MV-4-11 (cell line): ENCODE data around the gene FAM168A.

ENCODE experiments used
- DNase-seq: peaks from one replicate; lab custom pipeline; 2025; lab: John Stamatoyannopoulos, UW

Gene FAM168A

GRCh38 chr11:73367482-73368024 is 230.4 kb downstream of the FAM168A start:
- DNase-seq: no peak

DNA sequence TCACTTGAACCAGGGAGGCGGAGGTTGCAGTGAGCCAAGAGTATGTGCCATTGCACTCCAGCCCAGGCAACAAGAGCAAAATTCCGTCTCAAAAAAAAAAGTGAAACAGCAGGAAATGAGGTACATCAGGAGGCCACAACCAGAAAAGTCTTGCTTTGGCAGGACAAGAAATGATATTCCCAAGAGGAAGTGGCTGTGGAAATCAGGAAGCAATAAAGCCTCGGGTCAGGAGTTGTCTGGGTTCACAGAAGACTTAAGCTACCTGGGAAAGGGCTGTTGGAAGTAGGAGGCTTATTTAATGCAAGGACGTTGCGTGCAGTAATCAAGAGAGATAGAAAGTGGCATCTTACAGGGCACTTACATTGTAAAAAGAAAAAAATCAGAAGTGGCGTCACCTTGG is 231.0 kb downstream of the FAM168A start:
- DNase-seq: no peak

DNA sequence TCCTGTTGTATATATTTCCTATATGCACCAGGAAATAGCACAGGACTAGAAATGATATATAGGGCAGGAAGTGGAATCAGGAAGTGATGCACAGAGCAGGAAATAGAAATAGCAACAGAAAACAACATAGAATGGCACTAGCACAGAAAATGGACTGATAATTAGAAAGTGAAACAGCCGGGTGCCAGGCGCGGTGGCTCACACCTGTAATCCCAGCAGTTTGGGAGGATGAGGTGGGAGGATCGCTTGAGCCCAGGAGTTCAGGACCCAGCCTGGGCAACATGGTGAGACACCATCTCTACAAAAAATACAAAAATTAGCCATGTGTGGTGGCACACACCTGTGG is 231.7 kb downstream of the FAM168A start:
- DNase-seq: peak; percentile 27

DNA sequence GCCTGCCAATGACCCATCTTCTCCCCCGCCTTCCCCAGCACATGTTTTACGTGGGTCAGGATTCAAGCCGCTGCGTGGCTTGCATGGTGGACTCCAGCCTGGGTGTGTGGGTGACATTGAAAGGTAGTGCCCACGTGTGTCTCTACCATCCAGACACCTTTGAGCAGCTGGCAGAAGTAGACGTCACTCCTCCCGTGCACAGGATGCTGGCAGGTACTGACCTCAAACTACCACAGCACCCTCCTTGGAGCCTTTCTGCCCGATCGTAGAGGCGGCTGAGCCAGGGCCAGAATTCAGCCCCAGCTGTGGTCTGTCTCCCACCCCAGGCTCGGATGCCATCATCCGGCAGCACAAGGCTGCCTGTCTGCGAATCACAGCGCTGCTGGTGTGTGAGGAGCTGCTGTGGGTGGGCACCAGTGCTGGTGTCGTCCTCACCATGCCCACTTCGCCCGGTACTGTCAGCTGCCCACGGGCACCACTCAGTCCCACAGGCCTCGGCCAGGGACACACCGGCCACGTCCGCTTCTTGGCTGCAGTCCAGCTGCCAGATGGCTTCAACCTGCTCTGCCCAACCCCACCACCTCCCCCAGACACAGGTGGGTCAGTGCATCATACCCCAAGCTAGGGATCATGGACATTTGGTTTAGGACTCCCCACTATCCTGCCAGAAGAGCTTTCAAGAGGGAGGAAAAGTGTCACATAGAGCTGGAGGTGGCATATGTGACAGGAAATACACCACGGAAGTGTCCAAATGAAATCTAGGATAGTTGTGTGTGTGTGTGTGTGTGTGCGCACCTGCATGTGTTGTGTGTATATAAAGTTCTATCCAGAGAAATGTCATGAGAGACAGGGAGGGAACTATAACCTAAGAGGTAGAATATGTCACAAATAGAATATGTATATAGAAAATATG is 232.3 kb downstream of the FAM168A start:
- DNase-seq: no peak

DNA sequence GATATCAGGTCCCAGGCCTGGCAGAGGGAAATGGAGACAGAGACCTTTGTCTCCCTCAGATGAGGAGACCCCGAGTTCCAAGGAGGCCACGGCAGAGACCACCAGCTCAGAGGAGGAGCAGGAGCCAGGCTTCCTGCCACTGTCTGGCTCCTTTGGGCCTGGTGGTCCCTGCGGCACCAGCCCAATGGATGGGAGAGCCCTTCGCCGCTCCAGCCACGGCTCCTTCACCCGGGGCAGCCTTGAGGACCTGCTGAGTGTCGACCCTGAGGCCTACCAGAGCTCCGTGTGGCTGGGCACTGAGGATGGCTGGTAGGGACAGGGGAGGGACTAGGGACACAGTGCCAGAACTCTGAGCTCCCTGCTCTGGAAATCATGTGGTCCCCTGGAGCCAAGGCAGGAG is 234.8 kb downstream of the FAM168A start:
- no peak for DNase-seq

GRCh38 chr11:73361953-73362776 is 235.7 kb downstream of the FAM168A start:
- DNase-seq: no peak

- DNase-seq: no peak
Measured at GRCh38 chr11:73360743-73361369, 237.1 kb downstream of the FAM168A start.

- peak; percentile 12 for DNase-seq
Measured at GRCh38 chr11:73359930-73360742, 237.8 kb downstream of the FAM168A start.

- no peak for DNase-seq
Measured at GRCh38 chr11:73359341-73359740, 238.6 kb downstream of the FAM168A start.

- no peak for DNase-seq
Measured at GRCh38 chr11:73358071-73358470, 239.8 kb downstream of the FAM168A start.

DNA sequence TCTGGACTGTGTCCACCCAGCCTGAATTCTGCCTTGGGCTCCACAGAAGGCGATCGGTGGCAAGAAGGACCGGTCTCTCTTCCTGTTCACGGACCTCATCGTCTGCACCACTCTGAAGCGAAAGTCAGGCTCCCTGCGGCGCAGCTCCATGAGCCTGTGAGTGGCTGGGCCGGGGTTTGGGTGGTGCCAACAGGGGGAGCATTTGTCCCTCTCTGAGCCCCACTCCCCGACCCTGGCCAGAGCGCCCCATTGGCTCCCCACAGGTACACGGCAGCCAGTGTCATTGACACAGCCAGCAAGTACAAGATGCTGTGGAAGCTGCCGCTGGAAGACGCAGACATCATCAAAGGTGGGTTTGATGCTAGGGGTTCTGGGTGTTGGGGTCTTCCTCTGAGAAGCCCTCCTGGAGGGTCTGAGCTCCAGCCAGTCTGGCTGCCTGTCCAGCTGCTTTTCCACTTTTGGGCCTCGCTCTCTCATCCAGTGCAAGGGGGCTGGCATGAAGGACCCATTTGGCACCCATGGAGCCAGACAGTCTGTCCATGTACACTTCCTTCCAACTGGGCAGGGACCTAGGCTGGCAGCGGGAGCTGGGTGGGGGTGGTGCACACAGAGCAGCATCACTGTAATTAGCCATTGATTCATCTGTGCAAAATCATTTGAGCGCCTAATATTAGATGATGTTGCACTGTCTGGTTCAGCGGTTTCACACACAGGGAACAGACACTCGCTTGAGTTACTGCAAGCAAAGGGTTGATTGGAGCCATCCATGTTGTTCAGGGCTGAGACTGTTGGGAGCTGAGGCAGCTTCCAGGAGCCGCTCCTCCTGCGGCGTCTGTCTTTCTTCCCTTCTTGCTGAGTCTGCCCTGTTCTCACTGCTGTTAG is 240.7 kb downstream of the FAM168A start:
- no peak for DNase-seq

- no peak for DNase-seq
Measured at GRCh38 chr11:73355109-73355508, 242.8 kb downstream of the FAM168A start.

DNA sequence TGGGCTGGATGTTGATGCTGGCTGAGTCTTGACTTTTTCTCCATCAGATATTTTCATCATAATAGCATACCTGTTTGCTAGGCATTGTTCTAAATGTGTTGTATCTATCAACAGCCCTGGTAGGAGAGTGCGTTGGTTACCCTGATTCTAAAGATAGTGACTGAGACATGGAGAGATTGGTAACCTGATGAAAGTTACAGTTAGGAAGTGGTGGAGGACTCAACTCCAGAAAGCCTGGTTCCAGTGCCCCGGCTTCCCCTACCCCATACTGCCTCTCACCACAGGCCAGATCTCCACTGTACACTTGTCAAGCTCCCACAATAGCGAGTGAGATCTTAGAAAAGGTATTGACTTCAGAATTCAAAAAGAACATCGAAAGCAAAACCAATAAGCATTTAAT is 244.5 kb downstream of the FAM168A start:
- peak; percentile 15 for DNase-seq

DNA sequence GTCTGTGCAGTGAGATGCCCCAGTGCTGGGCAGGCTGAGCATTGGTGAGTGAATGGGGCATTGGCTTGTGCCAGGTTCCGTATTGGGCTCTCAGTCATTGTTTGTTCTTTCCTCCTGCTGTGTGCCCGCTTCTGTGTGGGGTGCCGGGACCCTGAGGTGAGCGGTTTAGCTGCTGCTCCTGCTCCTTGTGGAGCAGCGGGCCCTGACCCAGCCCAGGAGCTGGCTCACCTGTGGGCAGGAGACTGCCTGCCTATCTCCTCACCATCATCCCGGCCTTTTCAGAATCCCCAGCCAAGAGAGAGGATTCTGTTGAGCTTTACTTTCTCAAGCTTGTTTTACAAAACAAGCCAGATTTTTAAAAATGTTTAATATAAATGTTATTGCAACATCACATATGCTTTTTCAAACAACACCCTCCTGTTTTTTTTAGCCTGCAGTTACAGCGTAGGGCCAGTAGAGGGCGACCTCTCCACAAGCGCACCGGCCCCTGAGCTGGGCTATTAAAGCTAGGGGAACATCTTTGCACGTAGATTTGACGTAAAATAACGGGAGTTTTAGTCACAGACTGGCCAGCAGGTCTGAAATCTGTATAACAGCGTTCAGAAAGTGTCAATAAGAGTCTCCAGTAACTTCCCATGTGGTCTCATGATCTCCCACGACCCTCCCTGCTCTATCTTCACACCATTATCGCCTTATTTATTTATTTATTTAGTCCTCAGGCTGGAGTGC is 246.8 kb downstream of the FAM168A start:
- peak; percentile 54 for DNase-seq
